HepG2 (cell line): ENCODE results near the gene MAP1LC3B. TPM values are rescaled to one million over a fixed set of nuclear protein-coding genes. Genes with fewer than 3 reads are reported as not detected.

Experiments
- AFF4 ChIP-seq: sonication (generic); formaldehyde crosslinking; IDR thresholded peaks from 2 replicates; pipeline ENCODE4 v1.4.0; 2020; ENCODE audit warnings: missing genetic modification reagents
- BRCA1 ChIP-seq: sonication (generic); formaldehyde crosslinking; IDR thresholded peaks from 2 replicates; pipeline ENCODE4 v1.4.0; 2020; ENCODE audit warnings: missing genetic modification reagents
- CBX1 ChIP-seq: IDR thresholded peaks from one replicate; pipeline ENCODE4 v1.6.1; 2016; ENCODE audit warnings: antibody characterized with exemption, low read depth
- DNMT3B ChIP-seq: conservative IDR thresholded peaks from 2 replicates; pipeline ENCODE4 v1.6.1; 2016; ENCODE audit warnings: missing biosample characterization, control low read depth
- HCFC1 ChIP-seq: fragments of 150-350 bp; IDR thresholded peaks from 2 replicates; pipeline ENCODE4 v1.6.1; 2014; ENCODE audit warnings: low read depth, low read length
- HOMEZ ChIP-seq: IDR thresholded peaks from 2 replicates; pipeline ENCODE4 v1.6.1; 2016; ENCODE audit warnings: low read depth
- IRF1 ChIP-seq: sonication (generic); formaldehyde crosslinking; IDR thresholded peaks from 2 replicates; pipeline ENCODE4 v1.4.0; 2020; ENCODE audit warnings: low read depth, mild to moderate bottlenecking, missing genetic modification reagents
- ZFP62 ChIP-seq: sonication (generic); formaldehyde crosslinking; IDR thresholded peaks from 2 replicates; pipeline ENCODE4 v1.4.0; 2020; ENCODE audit warnings: missing genetic modification reagents
- ZNF557 ChIP-seq: sonication (generic); formaldehyde crosslinking; IDR thresholded peaks from 2 replicates; pipeline ENCODE4 v1.4.0; 2020; ENCODE audit warnings: missing genetic modification reagents
- ZNF614 ChIP-seq: IDR thresholded peaks from 2 replicates; pipeline ENCODE4 v1.6.1; 2018; ENCODE audit warnings: missing biosample characterization, missing genetic modification reagents, inconsistent platforms, borderline replicate concordance
- ZNF644 ChIP-seq: IDR thresholded peaks from 2 replicates; pipeline ENCODE4 v1.6.1; 2016; ENCODE audit warnings: low read depth
- ZNF83 ChIP-seq: sonication (generic); formaldehyde crosslinking; IDR thresholded peaks from 2 replicates; pipeline ENCODE4 v1.4.0; 2020; ENCODE audit warnings: missing genetic modification reagents, mild to moderate bottlenecking, borderline replicate concordance
- polyA plus RNA-seq, 8 experiments: library from polyadenylated mRNA; depleted of rRNA in 3 of 8; stranded (reverse) in 7 of 8; unstranded in 1 of 8; fragments of >200 nt; fragmentation: Illumina TruSeq in 4 of 8; extraction: Trizol in 4 of 8; gene quantifications; 2 replicates each; pipeline versions ENCODE4 v1.2.1 to v1.2.3, GENCODE V29; 2011 to 2016; ENCODE audit warnings: low read depth in 4 of 8, missing spikeins in 1 of 8, mixed read lengths in 1 of 8; ENCODE audit not compliant: insufficient read depth in 1 of 8
- total RNA-seq, 5 experiments: library from RNA; depleted of rRNA; stranded (reverse); fragments of >200 nt; fragmentation: Illumina TruSeq; extraction: Trizol; gene quantifications; 2 replicates each; pipeline ENCODE4 v1.2.3, GENCODE V29; 2016; ENCODE audit warnings: low read depth in 1 of 5
- TF ChIP-seq, protein P1 (sequence below), 2 experiments: fragments of 450-650 bp in 1 of 2; sonication (generic) in 1 of 2; formaldehyde crosslinking in 1 of 2; IDR thresholded peaks; 2 replicates each; pipeline versions ENCODE4 v1.6.1 to v1.8.0; 2016 to 2022; ENCODE audit warnings: antibody characterized with exemption in 1 of 2, mild to moderate bottlenecking in 1 of 2, missing genetic modification reagents in 1 of 2
- TF ChIP-seq, protein P2 (sequence below): sonication (generic); formaldehyde crosslinking; IDR thresholded peaks from 2 replicates; pipeline ENCODE4 v1.8.1; 2023; ENCODE audit warnings: missing genetic modification reagents, mild to moderate bottlenecking, borderline replicate concordance

The MAP1LC3B gene
- total and polyA plus RNA-seq, 2 of the 13 experiments (the other 11 are each of a cell fraction or from before 2014, with no cell fraction given): 15.7 to 37.4 TPM

DNA sequence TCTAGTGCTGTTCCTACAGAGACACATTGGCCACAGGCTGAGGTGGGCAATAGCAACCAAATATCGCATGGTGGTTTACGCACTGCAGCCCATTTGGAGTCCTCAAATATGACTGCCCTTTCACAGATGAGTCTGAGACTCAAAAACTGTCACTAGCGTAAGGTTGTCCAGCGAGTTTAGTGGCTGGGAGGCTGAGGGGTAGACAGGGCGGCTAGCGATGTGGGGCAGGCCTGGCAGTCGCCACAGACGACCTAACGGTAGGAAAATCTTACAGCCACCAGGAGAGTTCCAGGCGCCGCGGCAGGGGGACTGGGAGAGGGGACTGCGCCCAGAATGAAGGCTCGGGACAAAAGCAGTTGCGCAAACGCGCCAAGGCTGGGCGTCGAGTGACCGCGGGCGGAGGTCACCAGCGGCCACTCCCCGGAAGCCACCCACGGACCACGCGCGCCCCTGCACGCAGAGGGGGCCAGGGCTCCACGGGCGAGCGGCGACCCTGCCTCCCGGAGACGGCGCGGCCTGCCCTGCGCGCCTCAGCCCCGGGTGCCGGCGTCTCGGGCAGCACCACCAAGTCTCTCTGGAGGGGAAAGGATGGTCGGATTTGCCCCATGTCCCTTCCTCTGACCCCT is 699 bp upstream of the MAP1LC3B start (continued):
- TF ChIP-seq HOMEZ: no peak
- no peak for TF ChIP-seq IRF1
- TF ChIP-seq ZNF614 (CRISPR knock-in tag): no peak; the same call in 1 of the 2 replicates
- TF ChIP-seq CBX1: no peak
- TF ChIP-seq, protein P1, sequence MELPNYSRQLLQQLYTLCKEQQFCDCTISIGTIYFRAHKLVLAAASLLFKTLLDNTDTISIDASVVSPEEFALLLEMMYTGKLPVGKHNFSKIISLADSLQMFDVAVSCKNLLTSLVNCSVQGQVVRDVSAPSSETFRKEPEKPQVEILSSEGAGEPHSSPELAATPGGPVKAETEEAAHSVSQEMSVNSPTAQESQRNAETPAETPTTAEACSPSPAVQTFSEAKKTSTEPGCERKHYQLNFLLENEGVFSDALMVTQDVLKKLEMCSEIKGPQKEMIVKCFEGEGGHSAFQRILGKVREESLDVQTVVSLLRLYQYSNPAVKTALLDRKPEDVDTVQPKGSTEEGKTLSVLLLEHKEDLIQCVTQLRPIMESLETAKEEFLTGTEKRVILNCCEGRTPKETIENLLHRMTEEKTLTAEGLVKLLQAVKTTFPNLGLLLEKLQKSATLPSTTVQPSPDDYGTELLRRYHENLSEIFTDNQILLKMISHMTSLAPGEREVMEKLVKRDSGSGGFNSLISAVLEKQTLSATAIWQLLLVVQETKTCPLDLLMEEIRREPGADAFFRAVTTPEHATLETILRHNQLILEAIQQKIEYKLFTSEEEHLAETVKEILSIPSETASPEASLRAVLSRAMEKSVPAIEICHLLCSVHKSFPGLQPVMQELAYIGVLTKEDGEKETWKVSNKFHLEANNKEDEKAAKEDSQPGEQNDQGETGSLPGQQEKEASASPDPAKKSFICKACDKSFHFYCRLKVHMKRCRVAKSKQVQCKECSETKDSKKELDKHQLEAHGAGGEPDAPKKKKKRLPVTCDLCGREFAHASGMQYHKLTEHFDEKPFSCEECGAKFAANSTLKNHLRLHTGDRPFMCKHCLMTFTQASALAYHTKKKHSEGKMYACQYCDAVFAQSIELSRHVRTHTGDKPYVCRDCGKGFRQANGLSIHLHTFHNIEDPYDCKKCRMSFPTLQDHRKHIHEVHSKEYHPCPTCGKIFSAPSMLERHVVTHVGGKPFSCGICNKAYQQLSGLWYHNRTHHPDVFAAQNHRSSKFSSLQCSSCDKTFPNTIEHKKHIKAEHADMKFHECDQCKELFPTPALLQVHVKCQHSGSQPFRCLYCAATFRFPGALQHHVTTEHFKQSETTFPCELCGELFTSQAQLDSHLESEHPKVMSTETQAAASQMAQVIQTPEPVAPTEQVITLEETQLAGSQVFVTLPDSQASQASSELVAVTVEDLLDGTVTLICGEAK (IDR thresholded peaks at IDR 0.05): no peak
- TF ChIP-seq, protein P1 (CRISPR knock-in tag; IDR thresholded peaks at IDR 0.05): no peak
- TF ChIP-seq, protein P2, sequence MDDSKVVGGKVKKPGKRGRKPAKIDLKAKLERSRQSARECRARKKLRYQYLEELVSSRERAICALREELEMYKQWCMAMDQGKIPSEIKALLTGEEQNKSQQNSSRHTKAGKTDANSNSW: no peak; the same call in 1 of the 2 replicates
- no peak for TF ChIP-seq ZFP62 (CRISPR knock-in tag)
- no peak for TF ChIP-seq ZNF557
- TF ChIP-seq DNMT3B: no peak
- no peak for TF ChIP-seq BRCA1 (CRISPR knock-in tag)
- TF ChIP-seq AFF4 (CRISPR knock-in tag): no peak
- no peak for TF ChIP-seq ZNF83 (CRISPR knock-in tag)
- no peak for TF ChIP-seq HCFC1
- no peak for TF ChIP-seq ZNF644
